ENCODE data around the gene DOK6.

- no peak for TF ChIP-seq CTCF (conservative IDR thresholded peaks at IDR 0.05)
- TF ChIP-seq EZH2 (IDR thresholded peaks at IDR 0.05; ENCODE audit: low read depth) = no peak
These were observed 297.0 kb downstream of the DOK6 start for GRCh38 chr18:69697689-69698088.

All from PC-9 (cell line).